ENCODE results near the gene PLPP4.

Gene PLPP4

DNA sequence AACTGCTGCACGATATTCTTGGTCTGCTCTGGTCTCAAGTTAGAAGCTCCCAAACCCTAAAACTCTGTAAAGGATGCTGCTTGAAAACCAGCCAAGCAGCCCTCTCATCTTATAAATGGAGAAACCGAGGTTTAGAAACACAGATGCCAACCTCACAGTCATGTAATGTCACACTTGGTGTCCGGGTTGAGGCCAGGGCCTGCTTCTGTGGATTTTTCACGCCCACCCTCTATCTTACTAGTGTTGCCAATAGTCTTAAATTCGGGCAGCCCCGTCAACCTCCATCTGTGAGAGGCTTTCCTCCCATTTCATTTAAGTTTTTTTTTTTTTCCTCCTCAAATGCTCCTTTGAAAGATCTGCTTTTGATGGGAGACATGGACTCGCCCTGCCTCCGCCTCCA is 28.9 kb downstream of the PLPP4 start:
- ChIA-PET POLR2A (ENCODE audit: low non-redundant PET) (no interaction called here), CTCF (no interaction called here)
- no peak for DNase-seq (ENCODE audit: low spot score)
- no peak overlapping the region for H3K27ac ChIP-seq
- no peak for TF ChIP-seq CTCF (conservative IDR thresholded peaks at IDR 0.05; ENCODE audit: low read depth)

GRCh38 chr10:120486671-120487205 is 29.7 kb downstream of the PLPP4 start:
- CTCF ChIA-PET: no interaction called here
- TF ChIP-seq CTCF (conservative IDR thresholded peaks at IDR 0.05; ENCODE audit: low read depth): no peak
- no peak overlapping the region for H3K27ac ChIP-seq
- DNase-seq (ENCODE audit: low spot score): no peak
- POLR2A ChIA-PET (ENCODE audit: low non-redundant PET): no interaction called here

GRCh38 chr10:120490288-120490687 is 33.3 kb downstream of the PLPP4 start:
- CTCF ChIA-PET: no interaction called here
- DNase-seq (ENCODE audit: low spot score): no peak
- no peak for TF ChIP-seq CTCF (conservative IDR thresholded peaks at IDR 0.05; ENCODE audit: low read depth)
- POLR2A ChIA-PET (ENCODE audit: low non-redundant PET): no interaction called here
- no peak overlapping the region for H3K27ac ChIP-seq

- ChIA-PET CTCF (no interaction called here), POLR2A (ENCODE audit: low non-redundant PET) (no interaction called here)
- no peak for DNase-seq (ENCODE audit: low spot score)
- no peak overlapping the region for H3K27ac ChIP-seq
- TF ChIP-seq CTCF (conservative IDR thresholded peaks at IDR 0.05; ENCODE audit: low read depth): no peak
Measured at GRCh38 chr10:120492346-120492745, 35.3 kb downstream of the PLPP4 start.

- no peak overlapping the region for H3K27ac ChIP-seq
- CTCF ChIA-PET: no interaction called here
- TF ChIP-seq CTCF (conservative IDR thresholded peaks at IDR 0.05; ENCODE audit: low read depth): no peak
- POLR2A ChIA-PET (ENCODE audit: low non-redundant PET): no interaction called here
- no peak for DNase-seq (ENCODE audit: low spot score)
Measured at GRCh38 chr10:120493411-120494312, 36.6 kb downstream of the PLPP4 start.

- DNase-seq (ENCODE audit: low spot score): no peak
- no peak overlapping the region for H3K27ac ChIP-seq
- POLR2A ChIA-PET (ENCODE audit: low non-redundant PET): no interaction called here
- CTCF ChIA-PET: no interaction called here
- TF ChIP-seq CTCF (conservative IDR thresholded peaks at IDR 0.05; ENCODE audit: low read depth): no peak
Measured at GRCh38 chr10:120494313-120494710, 37.3 kb downstream of the PLPP4 start.
